Measurements from ENCODE around the gene LIPC. TPM values are rescaled to one million over a fixed set of nuclear protein-coding genes. Genes with fewer than 3 reads are reported as not detected.

LIPC gene
- total and polyA plus RNA-seq, 9 of the 15 experiments (the other 6 are each of a cell fraction or from before 2014, with no cell fraction given) = 0.07 to 0.41 (median 0.11) TPM; not detected in 2

- 56% methylated on average over 5 of the region's 5 CpGs for WGBS (ENCODE audit: insufficient coverage, low coverage, missing lambda C conversion rate)
- Histone ChIP-seq H3K4me1 (replicated peaks in 1 of 2; ENCODE audit: control insufficient read depth in 2 of 2, insufficient read depth in 2 of 2, low read length in 2 of 2) (peaks cover 0 to 3% of the 10 kb centered on the region in 2 experiments; a peak in 3 of 5 replicates), H3K4me3 (no peak overlapping the region), H3K9me1 (ENCODE audit: control insufficient read depth, insufficient read depth, low read length) (no peaks in the 10 kb centered on the region), H3K4me2 (ENCODE audit: insufficient read depth, low read length) (no peak overlapping the region), H3K9me3 (replicated peaks; ENCODE audit: control insufficient read depth, insufficient read depth, low read depth, low read length) (peaks cover 4% of the 10 kb centered on the region; the same call in 1 of the 2 replicates), H3K27me3 (ENCODE audit: control insufficient read depth in 2 of 2, insufficient read depth in 2 of 2, low read length in 2 of 2) (no peaks in the 10 kb centered on the region), H2AFZ (ENCODE audit: low read depth, low read length) (no peak overlapping the region), H3K36me3 (ENCODE audit: control insufficient read depth, insufficient read depth, low read length) (no peaks in the 10 kb centered on the region), H4K20me1 (replicated peaks; ENCODE audit: control insufficient read depth, insufficient read depth, low read length) (no peaks in the 10 kb centered on the region), H3K79me2 (ENCODE audit: control insufficient read depth, insufficient read depth, low read length) (no peaks in the 10 kb centered on the region), H3K27ac (ENCODE audit: extremely low read depth, low read depth, low read length) (no peak overlapping the region), H3K9ac (ENCODE audit: insufficient read depth in 1 of 2, low read depth in 2 of 2, low read length in 2 of 2) (no peak overlapping the region)
- FAIRE-seq = no peak
- intact Hi-C loops (cut with micrococcal nuclease) (no loop called here), in situ Hi-C loops (cut with MboI) (no loop called here)
- no peak for ATAC-seq
- CTCF ChIA-PET (ENCODE audit: low intra/inter-chr PET ratio) = no interaction called here
- POLR2A ChIA-PET = interaction anchor here (1.4 kb wide), 1 partner anchor 12 kb away, joined by 6 read pairs; no protein-coding TSS in a partner anchor
- BruUV-seq (replicated peaks) = no TSS peak
- no peak for DNase-seq (ENCODE audit: extremely low read depth in 1 of 4, low spot score in 3 of 4)
- TF ChIP-seq KDM1A (IDR thresholded peaks at IDR 0.05) = 0 out of 4 replicates have a peak, but pooled peaks of 1 of the 2 experiments have one; percentile 42
- TF ChIP-seq HINFP (tag; conservative IDR thresholded peaks at IDR 0.05; ENCODE audit: low read depth) = 0 out of 2 replicates have a peak, but pooled peaks have one; percentile 14
- no peak for TF ChIP-seq FOXJ3 (CRISPR knock-in tag; IDR thresholded peaks at IDR 0.05)
- TF ChIP-seq CEBPG (CRISPR knock-in tag; IDR thresholded peaks at IDR 0.05) = no peak
- no peak for TF ChIP-seq CEBPG (tag; conservative IDR thresholded peaks at IDR 0.05 in 1 of 2, IDR thresholded peaks at IDR 0.05 in 1 of 2)
- 0 out of 2 replicates have a peak, but pooled peaks have one; percentile 52 for TF ChIP-seq ADNP (tag; IDR thresholded peaks at IDR 0.05)
- TF ChIP-seq ARID4B (CRISPR knock-in tag; IDR thresholded peaks at IDR 0.05) = no peak
- TF ChIP-seq ILF3 (IDR thresholded peaks at IDR 0.05; ENCODE audit: borderline replicate concordance) = no peak
- TF ChIP-seq ZNF785 (CRISPR knock-in tag; IDR thresholded peaks at IDR 0.05) = no peak
- no peak for TF ChIP-seq SP1 (CRISPR knock-in tag; IDR thresholded peaks at IDR 0.05)
- no peak for TF ChIP-seq U2AF1 (optimal IDR thresholded peaks at IDR 0.05; ENCODE audit: low read depth, low read length)
- no peak for TF ChIP-seq ATF6 (CRISPR knock-in tag; IDR thresholded peaks at IDR 0.05)
- TF ChIP-seq RBM17 (IDR thresholded peaks at IDR 0.05; ENCODE audit: borderline replicate concordance, low read depth, low read length) = no peak
- peak; percentile 73 for TF ChIP-seq RBM25 (IDR thresholded peaks at IDR 0.05; ENCODE audit: low read depth, low read length, severe bottlenecking)
- TF ChIP-seq HLTF (IDR thresholded peaks at IDR 0.05) = no peak
- TF ChIP-seq ZNF668 (CRISPR knock-in tag; IDR thresholded peaks at IDR 0.05) = no peak
Measured at GRCh38 chr15:58416963-58417362, 14.8 kb upstream of the LIPC start.
